Fibroblast of villous mesenchyme (primary cell): ENCODE results near the gene FGGY. TPM values are rescaled to one million over a fixed set of nuclear protein-coding genes. Genes with fewer than 3 reads are reported as not detected.

ENCODE experiments used
- DNase-seq: peaks from one replicate; pipeline ENCODE4 v3.0.0-alpha.2; 2010; ENCODE audit warnings: low read depth
- H3K4me3 ChIP-seq: 2 replicates; pipeline ENCODE4 v1.5.1; 2011; ENCODE audit warnings: low read depth, mild to moderate bottlenecking, low read length
- total RNA-seq: library from RNA; depleted of rRNA; stranded (reverse); fragments of >200 nt; gene quantifications from 2 replicates; pipeline ENCODE4 v1.2.3, GENCODE V29; 2012
- TF ChIP-seq, protein P1 (sequence below): IDR thresholded peaks from 2 replicates; pipeline ENCODE4 v1.5.1; 2012; ENCODE audit warnings: low read depth, mild to moderate bottlenecking, low read length; ENCODE audit not compliant: insufficient read depth

FGGY gene
- total RNA-seq, 1 donor = 11.7 TPM

DNA sequence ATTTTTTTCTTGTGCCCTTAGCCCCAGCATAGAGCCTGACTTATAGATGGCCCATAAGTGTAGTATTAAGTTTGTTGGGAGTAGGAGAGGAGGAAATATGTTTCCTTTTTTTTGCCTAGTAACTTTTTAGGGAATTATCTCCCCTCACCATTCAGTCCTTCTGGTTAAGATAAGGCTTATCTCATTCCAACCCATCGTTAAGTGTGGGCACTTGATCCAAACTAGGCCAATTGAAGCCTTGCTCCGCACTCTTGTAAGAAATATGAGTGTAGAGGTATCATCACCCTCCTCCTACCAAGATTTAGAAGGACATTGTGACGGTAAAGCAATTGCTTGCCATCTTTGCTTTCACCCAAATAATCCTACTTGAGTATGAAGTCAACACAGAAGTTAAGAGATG, 8.8 kb upstream of the FGGY start:
- H3K4me3 ChIP-seq = no peak overlapping the region
- DNase-seq = no peak
- TF ChIP-seq, protein P1, sequence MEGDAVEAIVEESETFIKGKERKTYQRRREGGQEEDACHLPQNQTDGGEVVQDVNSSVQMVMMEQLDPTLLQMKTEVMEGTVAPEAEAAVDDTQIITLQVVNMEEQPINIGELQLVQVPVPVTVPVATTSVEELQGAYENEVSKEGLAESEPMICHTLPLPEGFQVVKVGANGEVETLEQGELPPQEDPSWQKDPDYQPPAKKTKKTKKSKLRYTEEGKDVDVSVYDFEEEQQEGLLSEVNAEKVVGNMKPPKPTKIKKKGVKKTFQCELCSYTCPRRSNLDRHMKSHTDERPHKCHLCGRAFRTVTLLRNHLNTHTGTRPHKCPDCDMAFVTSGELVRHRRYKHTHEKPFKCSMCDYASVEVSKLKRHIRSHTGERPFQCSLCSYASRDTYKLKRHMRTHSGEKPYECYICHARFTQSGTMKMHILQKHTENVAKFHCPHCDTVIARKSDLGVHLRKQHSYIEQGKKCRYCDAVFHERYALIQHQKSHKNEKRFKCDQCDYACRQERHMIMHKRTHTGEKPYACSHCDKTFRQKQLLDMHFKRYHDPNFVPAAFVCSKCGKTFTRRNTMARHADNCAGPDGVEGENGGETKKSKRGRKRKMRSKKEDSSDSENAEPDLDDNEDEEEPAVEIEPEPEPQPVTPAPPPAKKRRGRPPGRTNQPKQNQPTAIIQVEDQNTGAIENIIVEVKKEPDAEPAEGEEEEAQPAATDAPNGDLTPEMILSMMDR = no peak

DNA sequence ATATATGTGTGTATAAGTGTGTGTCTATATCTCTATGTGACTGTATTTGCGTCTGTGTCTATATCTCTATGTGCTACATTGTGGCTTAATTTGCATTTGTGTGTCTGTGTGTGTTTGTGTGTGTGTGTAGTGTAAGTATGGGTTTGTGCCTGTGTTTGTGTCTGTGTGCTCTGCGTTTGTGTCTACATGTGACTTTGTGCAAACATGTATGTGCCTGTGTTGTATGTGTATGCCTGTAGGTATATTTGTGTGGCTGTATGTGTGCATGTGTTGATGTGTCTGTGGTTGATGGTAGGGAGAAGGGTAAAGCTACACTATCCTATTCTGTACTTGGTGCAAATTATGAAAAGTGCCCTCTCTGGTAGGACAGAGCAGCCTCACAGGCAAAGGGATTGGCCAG, 7.3 kb upstream of the FGGY start:
- no peak overlapping the region for H3K4me3 ChIP-seq
- DNase-seq = no peak
- TF ChIP-seq, protein P1 = no peak

DNA sequence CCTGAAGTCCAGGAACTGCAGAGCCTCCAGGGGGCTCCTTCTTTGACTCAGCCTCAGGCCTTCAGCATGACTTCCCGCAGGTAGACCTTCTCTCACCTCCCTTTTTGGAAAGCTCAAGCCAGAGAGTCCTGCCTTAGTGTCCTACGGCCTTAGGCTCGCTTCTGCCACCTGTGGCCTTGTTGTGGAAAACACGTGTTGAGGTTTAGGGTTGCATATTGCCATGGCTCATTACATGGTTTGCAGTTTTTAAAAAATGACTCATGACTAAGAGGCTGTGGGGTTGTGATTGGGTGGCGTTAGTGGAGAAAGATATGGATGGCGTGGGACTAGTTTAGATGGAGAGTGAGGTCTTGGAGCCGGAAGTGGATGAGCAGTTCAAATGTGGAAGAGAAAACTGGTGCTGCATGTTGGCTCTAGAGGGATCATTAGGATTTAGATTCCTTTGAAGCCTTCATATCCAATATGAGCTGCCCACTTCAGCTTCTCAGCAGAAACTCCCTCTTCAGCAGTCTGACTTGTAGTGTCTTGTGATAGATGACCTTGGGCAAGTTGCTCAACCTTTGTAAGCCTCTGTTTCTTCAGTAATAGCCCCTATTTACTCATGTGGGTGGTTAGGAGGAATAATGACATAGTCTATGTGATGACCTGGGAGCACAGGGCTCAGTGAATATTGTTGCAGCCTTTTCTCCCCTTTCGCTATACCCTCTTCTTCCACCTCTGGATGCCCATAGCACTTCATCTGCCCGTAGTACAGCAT, 6.5 kb upstream of the FGGY start:
- DNase-seq = peak; percentile 62
- H3K4me3 ChIP-seq = no peak overlapping the region
- TF ChIP-seq, protein P1 = peak; percentile 46

DNA sequence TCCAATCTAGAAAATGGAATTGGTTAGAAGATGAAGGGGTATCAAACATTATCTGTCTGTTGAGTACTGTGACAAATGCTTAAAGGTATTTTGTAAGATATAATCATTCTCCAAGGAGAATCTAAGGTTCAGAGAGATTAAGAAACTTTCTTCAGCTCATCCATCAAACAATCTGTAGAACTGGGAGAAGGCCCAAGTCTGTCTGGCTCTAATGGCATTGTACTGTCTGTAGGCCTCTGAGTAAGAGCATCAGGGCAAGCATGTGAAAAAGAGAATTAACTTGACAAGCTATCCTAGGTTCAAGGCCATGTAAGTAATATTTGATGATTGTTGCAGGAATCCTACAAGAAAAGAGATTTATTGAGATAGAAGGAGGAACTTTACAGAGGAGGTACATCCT, 5.3 kb upstream of the FGGY start:
- DNase-seq = no peak
- H3K4me3 ChIP-seq = no peak overlapping the region
- TF ChIP-seq, protein P1 = no peak

DNA sequence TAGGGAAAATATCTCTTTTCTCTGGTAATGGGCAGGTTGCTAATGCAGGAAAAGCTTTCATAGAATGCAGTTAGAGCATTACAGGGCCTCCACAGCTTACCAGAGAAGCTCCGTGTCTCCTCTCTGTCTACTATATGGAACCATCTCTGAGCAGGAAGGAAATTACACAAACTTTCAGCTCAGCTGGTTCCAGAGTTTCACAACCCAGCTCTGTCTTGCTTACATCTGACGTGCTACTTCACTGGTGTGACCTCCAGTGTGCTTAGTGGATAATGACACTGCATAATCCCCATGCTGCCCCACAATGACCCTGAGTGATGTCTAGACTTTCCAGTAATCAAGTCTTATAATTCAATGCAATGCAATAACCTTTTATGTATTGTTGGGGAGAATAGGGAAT, 4.3 kb upstream of the FGGY start:
- peak; percentile 95 for DNase-seq
- TF ChIP-seq, protein P1 = no peak
- H3K4me3 ChIP-seq = no peak overlapping the region

DNA sequence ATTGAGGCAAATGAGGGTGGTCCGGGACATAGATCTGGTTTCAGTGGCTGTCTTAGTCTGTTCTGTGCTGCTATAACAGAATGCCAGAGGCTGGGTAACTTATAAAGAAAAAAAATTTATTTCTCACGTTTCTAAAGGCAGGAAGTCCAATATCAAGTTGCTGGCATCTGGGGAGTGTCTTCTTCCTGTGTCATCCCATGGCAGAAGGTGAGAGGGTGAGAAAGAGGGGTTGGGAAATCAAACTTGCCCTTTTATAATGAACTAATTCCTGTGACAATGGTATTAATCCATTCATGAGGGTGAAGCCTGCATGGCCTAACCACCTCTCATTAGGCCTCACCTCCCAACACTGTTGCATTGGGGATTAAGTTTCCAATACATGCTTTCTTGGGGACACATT, 3.7 kb upstream of the FGGY start:
- TF ChIP-seq, protein P1 = no peak
- no peak overlapping the region for H3K4me3 ChIP-seq
- no peak for DNase-seq

DNA sequence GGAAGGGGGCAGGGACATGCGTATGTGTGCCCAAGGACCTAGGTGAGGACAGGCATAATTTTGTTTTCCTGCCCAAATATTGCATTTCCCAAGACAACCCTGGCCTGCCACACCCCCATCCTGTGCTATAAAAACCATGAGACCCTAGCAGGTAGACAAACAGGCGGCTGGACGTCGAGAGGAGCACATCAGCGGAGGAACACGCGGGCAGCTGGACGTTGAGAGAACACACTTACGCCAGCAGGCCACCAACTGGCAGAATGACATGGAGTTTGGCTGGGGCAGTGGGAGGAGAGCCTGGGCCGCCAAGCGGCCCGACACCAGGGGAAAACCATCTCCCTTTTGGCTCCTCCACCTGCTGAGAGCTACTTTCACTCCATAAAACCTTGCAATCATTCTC, 3.0 kb upstream of the FGGY start:
- TF ChIP-seq, protein P1 = no peak
- DNase-seq = no peak
- H3K4me3 ChIP-seq = no peak overlapping the region
